SK-N-SH (cell line): ENCODE results near the gene KLHL13. TPM values are rescaled to one million over a fixed set of nuclear protein-coding genes. Genes with fewer than 3 reads are reported as not detected.

Experiments
- CTCF ChIA-PET: fragments of 300-600, 350-600 bp; formaldehyde crosslinking; extraction: SDS; loops from one replicate; lab custom pipeline; 2021; lab: Yijun Ruan, JAX
- POLR2A ChIA-PET: fragments of 350-600 bp; sonication (Branson Sonifier 250); formaldehyde crosslinking; extraction: SDS; loops from one replicate; lab custom pipeline; 2020; ENCODE audit warnings: antibody characterized with exemption, inconsistent platforms; lab: Yijun Ruan, JAX
- DNase-seq: peaks from one replicate; pipeline ENCODE4 v3.0.0; 2012
- H2AFZ ChIP-seq: fragments of 200-600 bp; sonication (generic); 2 replicates; pipeline ENCODE4 v1.8.1; 2016; ENCODE audit warnings: antibody characterized with exemption, mild to moderate bottlenecking, low read depth
- H3F3A ChIP-seq: fragments of 200-600 bp; sonication (generic); replicated peaks from 2 replicates; pipeline ENCODE3; 2016; ENCODE audit warnings: antibody characterized with exemption, mild to moderate bottlenecking; ENCODE audit not compliant: insufficient read depth
- H3K27ac ChIP-seq, 2 experiments: fragments of 200-500 bp in 1 of 2; fragments of 200-600 bp in 1 of 2; sonication (Bioruptor generic) in 1 of 2; sonication (generic), shearing (Covaris generic) in 1 of 2; 2 replicates each; pipeline versions ENCODE4 v1.5.1 to v1.6.1; 2014 to 2016; ENCODE audit warnings: low read depth in 2 of 2, inconsistent platforms in 1 of 2, low read length in 1 of 2, mild to moderate bottlenecking in 1 of 2, mixed read lengths in 1 of 2
- H3K27me3 ChIP-seq: fragments of 200-600 bp; sonication (generic), shearing (Covaris generic); 2 replicates; pipeline ENCODE4 v1.6.1; 2016; ENCODE audit warnings: mixed run types; ENCODE audit not compliant: insufficient read depth
- H3K36me3 ChIP-seq, 2 experiments: fragments of 200-500 bp in 1 of 2; fragments of 200-600 bp in 1 of 2; sonication (Bioruptor generic) in 1 of 2; sonication (generic) in 1 of 2; replicated peaks in 1 of 2; 2 replicates each; pipeline versions ENCODE3 to v1.5.1; 2014 to 2016; ENCODE audit warnings: low read length in 1 of 2, mild to moderate bottlenecking in 1 of 2; ENCODE audit not compliant: insufficient read depth in 2 of 2, control insufficient read depth in 1 of 2
- H3K4me1 ChIP-seq, 2 experiments: fragments of 200-500 bp in 1 of 2; fragments of 200-600 bp in 1 of 2; sonication (Bioruptor generic) in 1 of 2; sonication (generic), shearing (Covaris generic) in 1 of 2; 2 replicates each; pipeline versions ENCODE4 v1.5.1 to v1.6.1; 2014 to 2016; ENCODE audit warnings: low read depth in 1 of 2, low read length in 1 of 2, mixed run types in 1 of 2; ENCODE audit not compliant: insufficient read depth in 2 of 2, control insufficient read depth in 1 of 2
- H3K4me2 ChIP-seq: fragments of 200-600 bp; sonication (generic), shearing (Covaris generic); 2 replicates; pipeline ENCODE4 v1.6.1; 2017; ENCODE audit warnings: mixed run types
- H3K4me3 ChIP-seq, 2 experiments: fragments of 200-500 bp in 1 of 2; fragments of 200-600 bp in 1 of 2; sonication (Bioruptor generic) in 1 of 2; sonication (generic), shearing (Covaris generic) in 1 of 2; 2 replicates each; pipeline versions ENCODE4 v1.5.1 to v1.8.1; 2014 to 2016; ENCODE audit warnings: low read depth in 2 of 2, inconsistent platforms in 1 of 2, low read length in 1 of 2, mild to moderate bottlenecking in 1 of 2, mixed read lengths in 1 of 2, moderate library complexity in 1 of 2
- H3K79me2 ChIP-seq: fragments of 200-600 bp; sonication (generic); 2 replicates; pipeline ENCODE4 v1.8.1; 2017; ENCODE audit warnings: mild to moderate bottlenecking; ENCODE audit not compliant: insufficient read depth
- H3K9ac ChIP-seq: fragments of 200-600 bp; sonication (generic); 2 replicates; pipeline ENCODE4 v1.6.1; 2017; ENCODE audit warnings: mixed run types
- H3K9me2 ChIP-seq: fragments of 200-600 bp; sonication (generic); 2 replicates; pipeline ENCODE4 v1.6.1; 2017; ENCODE audit warnings: mixed run types
- H3K9me3 ChIP-seq: fragments of 200-600 bp; sonication (generic); 2 replicates; pipeline ENCODE4 v1.6.1; 2017; ENCODE audit warnings: mixed run types, mild to moderate bottlenecking, moderate library complexity
- H4K20me1 ChIP-seq: fragments of 200-600 bp; sonication (generic); 2 replicates; pipeline ENCODE4 v1.6.1; 2017; ENCODE audit warnings: mild to moderate bottlenecking, mixed run types; ENCODE audit not compliant: insufficient read depth
- CHD2 ChIP-seq: fragments of 150-350 bp; IDR thresholded peaks from 2 replicates; pipeline ENCODE4 v1.6.1; 2018; ENCODE audit warnings: low read length; ENCODE audit not compliant: partially characterized antibody
- FOSL2 ChIP-seq: IDR thresholded peaks from 2 replicates; pipeline ENCODE4 v1.4.0; 2012; ENCODE audit warnings: low read depth, mild to moderate bottlenecking, moderate library complexity, borderline replicate concordance
- FOXJ3 ChIP-seq: sonication (generic); formaldehyde crosslinking; IDR thresholded peaks from 2 replicates; pipeline ENCODE4 v1.5.1; 2020; ENCODE audit warnings: mild to moderate bottlenecking, missing genetic modification reagents
- GATA2 ChIP-seq: sonication (generic); formaldehyde crosslinking; IDR thresholded peaks from 2 replicates; pipeline ENCODE4 v1.5.0; 2020; ENCODE audit warnings: mild to moderate bottlenecking, missing genetic modification reagents
- MXI1 ChIP-seq: IDR thresholded peaks from 2 replicates; pipeline ENCODE4 v1.6.1; 2012; ENCODE audit warnings: mild to moderate bottlenecking, low read depth, low read length, improper control_type of control experiment
- NRF1 ChIP-seq: IDR thresholded peaks from 2 replicates; pipeline ENCODE4 v1.6.1; 2012; ENCODE audit warnings: low read depth, mild to moderate bottlenecking, low read length
- POLR2AphosphoS5 ChIP-seq: IDR thresholded peaks from 2 replicates; pipeline ENCODE4 v1.6.1; 2012; ENCODE audit warnings: low read depth, low read length
- RCOR1 ChIP-seq: fragments of 150-350 bp; IDR thresholded peaks from 2 replicates; pipeline ENCODE4 v1.6.1; 2017; ENCODE audit warnings: antibody characterized with exemption, low read length
- RFX5 ChIP-seq: IDR thresholded peaks from 2 replicates; pipeline ENCODE4 v1.6.1; 2012; ENCODE audit warnings: mild to moderate bottlenecking, improper control_type of control experiment, low read length
- RXRA ChIP-seq: IDR thresholded peaks from 2 replicates; pipeline ENCODE4 v1.4.0; 2012; ENCODE audit warnings: low read depth, mild to moderate bottlenecking, borderline replicate concordance
- SMC3 ChIP-seq: IDR thresholded peaks from 2 replicates; pipeline ENCODE4 v1.6.1; 2012; ENCODE audit warnings: low read depth, low read length, improper control_type of control experiment
- TAF1 ChIP-seq: IDR thresholded peaks from 2 replicates; pipeline ENCODE4 v1.6.1; 2012; ENCODE audit warnings: low read depth, mild to moderate bottlenecking, low read length, moderate library complexity, borderline replicate concordance
- TCF12 ChIP-seq: IDR thresholded peaks from 2 replicates; pipeline ENCODE4 v1.4.0; 2012
- YY1 ChIP-seq: IDR thresholded peaks from 2 replicates; pipeline ENCODE4 v1.4.0; 2012; ENCODE audit warnings: low read depth, mild to moderate bottlenecking
- WGBS: methylation state at CpG from one replicate; pipeline ENCODE4 v1.1.6; 2017; ENCODE audit warnings: low lambda C conversion rate; 5-methylcytosine and 5-hydroxymethylcytosine counted together
- polyA plus RNA-seq, 3 experiments: library from polyadenylated mRNA; depleted of rRNA; stranded (reverse); fragments of >200 nt; gene quantifications; 2 replicates each; pipeline ENCODE4 v1.2.3, GENCODE V29; 2012
- TF ChIP-seq, protein P1 (sequence below): IDR thresholded peaks from 2 replicates; pipeline ENCODE4 v1.6.1; 2012; ENCODE audit warnings: mild to moderate bottlenecking, low read depth, low read length, moderate library complexity
- TF ChIP-seq, protein P2 (sequence below): IDR thresholded peaks from 2 replicates; pipeline ENCODE4 v1.4.0; 2012; ENCODE audit warnings: low read depth, borderline replicate concordance
- TF ChIP-seq, protein P3 (sequence below): fragments of 150-350 bp; IDR thresholded peaks from 2 replicates; pipeline ENCODE4 v1.6.1; 2016; ENCODE audit warnings: mild to moderate bottlenecking, low read depth, low read length
- TF ChIP-seq, protein P4 (sequence below): fragments of 150-350 bp; IDR thresholded peaks from 2 replicates; pipeline ENCODE4 v1.6.1; 2017; ENCODE audit warnings: antibody characterized with exemption, low read length, low read depth, borderline replicate concordance
- TF ChIP-seq, protein P5 (sequence below): IDR thresholded peaks from 2 replicates; pipeline ENCODE4; 2012
- TF ChIP-seq, protein P6 (sequence below): IDR thresholded peaks from 2 replicates; pipeline ENCODE4 v1.4.0; 2012; ENCODE audit warnings: low read depth

The KLHL13 gene
- polyA plus RNA-seq, 1 of the 3 experiments (the other 2 are of a cell fraction), result 19.5 TPM

DNA sequence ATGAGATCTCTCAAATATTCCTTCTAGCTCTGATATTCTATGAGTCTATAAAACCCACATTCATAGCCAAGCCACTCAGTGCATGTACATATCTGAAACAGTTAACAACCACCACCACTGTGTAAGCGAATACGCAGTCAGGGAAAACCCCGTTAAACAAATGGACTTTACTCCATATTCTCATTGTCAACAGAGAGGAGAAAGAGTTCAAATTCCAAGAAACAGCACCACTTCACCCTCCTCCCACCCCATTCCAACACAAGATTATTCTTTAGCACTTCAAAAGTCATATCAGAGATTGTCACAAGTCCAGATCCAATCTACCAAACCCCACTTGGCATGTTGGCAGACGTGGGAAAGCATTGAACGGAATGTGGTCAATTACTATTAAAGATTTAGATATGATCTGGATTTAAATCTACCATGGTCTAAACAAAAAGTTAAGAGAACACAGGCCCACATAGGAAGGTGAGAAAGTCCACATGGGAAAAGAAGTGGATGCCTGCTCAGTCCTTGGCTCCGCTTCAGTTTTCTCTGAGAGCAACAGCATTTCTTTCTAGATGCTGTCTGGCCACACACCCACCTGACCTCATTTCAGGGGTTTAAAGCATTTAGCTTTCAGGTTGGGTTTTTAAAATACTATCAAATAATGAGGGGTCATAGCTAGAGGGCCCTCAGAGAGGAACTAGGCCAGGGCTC, 39.8 kb upstream of the KLHL13 start:
- H3K27me3 ChIP-seq, result no peaks in the 10 kb centered on the region
- no peak overlapping the region for H3K27ac ChIP-seq
- H3K9ac ChIP-seq, result no peak overlapping the region
- peaks cover 0 to 3% of the 10 kb centered on the region in 2 experiments; a peak in 1 of 4 replicates for H3K4me1 ChIP-seq
- H3K79me2 ChIP-seq, result no peaks in the 10 kb centered on the region
- TF ChIP-seq POLR2AphosphoS5 (no peak), CHD2 (no peak), MXI1 (no peak), RFX5 (no peak), RCOR1 (no peak), SMC3 (no peak), NRF1 (no peak), RXRA (no peak), FOSL2 (no peak), TAF1 (no peak), GATA2 (CRISPR knock-in tag) (no peak), TCF12 (no peak), YY1 (no peak), FOXJ3 (CRISPR knock-in tag) (no peak)
- TF ChIP-seq, protein P1, sequence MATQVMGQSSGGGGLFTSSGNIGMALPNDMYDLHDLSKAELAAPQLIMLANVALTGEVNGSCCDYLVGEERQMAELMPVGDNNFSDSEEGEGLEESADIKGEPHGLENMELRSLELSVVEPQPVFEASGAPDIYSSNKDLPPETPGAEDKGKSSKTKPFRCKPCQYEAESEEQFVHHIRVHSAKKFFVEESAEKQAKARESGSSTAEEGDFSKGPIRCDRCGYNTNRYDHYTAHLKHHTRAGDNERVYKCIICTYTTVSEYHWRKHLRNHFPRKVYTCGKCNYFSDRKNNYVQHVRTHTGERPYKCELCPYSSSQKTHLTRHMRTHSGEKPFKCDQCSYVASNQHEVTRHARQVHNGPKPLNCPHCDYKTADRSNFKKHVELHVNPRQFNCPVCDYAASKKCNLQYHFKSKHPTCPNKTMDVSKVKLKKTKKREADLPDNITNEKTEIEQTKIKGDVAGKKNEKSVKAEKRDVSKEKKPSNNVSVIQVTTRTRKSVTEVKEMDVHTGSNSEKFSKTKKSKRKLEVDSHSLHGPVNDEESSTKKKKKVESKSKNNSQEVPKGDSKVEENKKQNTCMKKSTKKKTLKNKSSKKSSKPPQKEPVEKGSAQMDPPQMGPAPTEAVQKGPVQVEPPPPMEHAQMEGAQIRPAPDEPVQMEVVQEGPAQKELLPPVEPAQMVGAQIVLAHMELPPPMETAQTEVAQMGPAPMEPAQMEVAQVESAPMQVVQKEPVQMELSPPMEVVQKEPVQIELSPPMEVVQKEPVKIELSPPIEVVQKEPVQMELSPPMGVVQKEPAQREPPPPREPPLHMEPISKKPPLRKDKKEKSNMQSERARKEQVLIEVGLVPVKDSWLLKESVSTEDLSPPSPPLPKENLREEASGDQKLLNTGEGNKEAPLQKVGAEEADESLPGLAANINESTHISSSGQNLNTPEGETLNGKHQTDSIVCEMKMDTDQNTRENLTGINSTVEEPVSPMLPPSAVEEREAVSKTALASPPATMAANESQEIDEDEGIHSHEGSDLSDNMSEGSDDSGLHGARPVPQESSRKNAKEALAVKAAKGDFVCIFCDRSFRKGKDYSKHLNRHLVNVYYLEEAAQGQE, result no peak
- TF ChIP-seq, protein P2, sequence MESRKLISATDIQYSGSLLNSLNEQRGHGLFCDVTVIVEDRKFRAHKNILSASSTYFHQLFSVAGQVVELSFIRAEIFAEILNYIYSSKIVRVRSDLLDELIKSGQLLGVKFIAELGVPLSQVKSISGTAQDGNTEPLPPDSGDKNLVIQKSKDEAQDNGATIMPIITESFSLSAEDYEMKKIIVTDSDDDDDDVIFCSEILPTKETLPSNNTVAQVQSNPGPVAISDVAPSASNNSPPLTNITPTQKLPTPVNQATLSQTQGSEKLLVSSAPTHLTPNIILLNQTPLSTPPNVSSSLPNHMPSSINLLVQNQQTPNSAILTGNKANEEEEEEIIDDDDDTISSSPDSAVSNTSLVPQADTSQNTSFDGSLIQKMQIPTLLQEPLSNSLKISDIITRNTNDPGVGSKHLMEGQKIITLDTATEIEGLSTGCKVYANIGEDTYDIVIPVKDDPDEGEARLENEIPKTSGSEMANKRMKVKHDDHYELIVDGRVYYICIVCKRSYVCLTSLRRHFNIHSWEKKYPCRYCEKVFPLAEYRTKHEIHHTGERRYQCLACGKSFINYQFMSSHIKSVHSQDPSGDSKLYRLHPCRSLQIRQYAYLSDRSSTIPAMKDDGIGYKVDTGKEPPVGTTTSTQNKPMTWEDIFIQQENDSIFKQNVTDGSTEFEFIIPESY, result no peak
- TF ChIP-seq, protein P3, sequence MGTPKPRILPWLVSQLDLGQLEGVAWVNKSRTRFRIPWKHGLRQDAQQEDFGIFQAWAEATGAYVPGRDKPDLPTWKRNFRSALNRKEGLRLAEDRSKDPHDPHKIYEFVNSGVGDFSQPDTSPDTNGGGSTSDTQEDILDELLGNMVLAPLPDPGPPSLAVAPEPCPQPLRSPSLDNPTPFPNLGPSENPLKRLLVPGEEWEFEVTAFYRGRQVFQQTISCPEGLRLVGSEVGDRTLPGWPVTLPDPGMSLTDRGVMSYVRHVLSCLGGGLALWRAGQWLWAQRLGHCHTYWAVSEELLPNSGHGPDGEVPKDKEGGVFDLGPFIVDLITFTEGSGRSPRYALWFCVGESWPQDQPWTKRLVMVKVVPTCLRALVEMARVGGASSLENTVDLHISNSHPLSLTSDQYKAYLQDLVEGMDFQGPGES, result no peak
- TF ChIP-seq, protein P4, sequence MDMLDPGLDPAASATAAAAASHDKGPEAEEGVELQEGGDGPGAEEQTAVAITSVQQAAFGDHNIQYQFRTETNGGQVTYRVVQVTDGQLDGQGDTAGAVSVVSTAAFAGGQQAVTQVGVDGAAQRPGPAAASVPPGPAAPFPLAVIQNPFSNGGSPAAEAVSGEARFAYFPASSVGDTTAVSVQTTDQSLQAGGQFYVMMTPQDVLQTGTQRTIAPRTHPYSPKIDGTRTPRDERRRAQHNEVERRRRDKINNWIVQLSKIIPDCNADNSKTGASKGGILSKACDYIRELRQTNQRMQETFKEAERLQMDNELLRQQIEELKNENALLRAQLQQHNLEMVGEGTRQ, result no peak
- TF ChIP-seq, protein P5, sequence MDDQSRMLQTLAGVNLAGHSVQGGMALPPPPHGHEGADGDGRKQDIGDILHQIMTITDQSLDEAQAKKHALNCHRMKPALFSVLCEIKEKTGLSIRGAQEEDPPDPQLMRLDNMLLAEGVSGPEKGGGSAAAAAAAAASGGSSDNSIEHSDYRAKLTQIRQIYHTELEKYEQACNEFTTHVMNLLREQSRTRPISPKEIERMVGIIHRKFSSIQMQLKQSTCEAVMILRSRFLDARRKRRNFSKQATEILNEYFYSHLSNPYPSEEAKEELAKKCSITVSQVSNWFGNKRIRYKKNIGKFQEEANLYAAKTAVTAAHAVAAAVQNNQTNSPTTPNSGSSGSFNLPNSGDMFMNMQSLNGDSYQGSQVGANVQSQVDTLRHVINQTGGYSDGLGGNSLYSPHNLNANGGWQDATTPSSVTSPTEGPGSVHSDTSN, result no peak
- TF ChIP-seq, protein P6, sequence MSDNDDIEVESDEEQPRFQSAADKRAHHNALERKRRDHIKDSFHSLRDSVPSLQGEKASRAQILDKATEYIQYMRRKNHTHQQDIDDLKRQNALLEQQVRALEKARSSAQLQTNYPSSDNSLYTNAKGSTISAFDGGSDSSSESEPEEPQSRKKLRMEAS, result no peak
- H2AFZ ChIP-seq, result no peak overlapping the region
- H3K4me3 ChIP-seq, result no peak overlapping the region
- H3F3A ChIP-seq, result no peaks in the 10 kb centered on the region
- H3K9me3 ChIP-seq, result no peaks in the 10 kb centered on the region
- H4K20me1 ChIP-seq, result no peaks in the 10 kb centered on the region
- POLR2A ChIA-PET, result no interaction called here
- CTCF ChIA-PET, result no interaction called here
- H3K9me2 ChIP-seq, result no peaks in the 10 kb centered on the region
- 81% methylated on average over 6 of the region's 6 CpGs for WGBS
- H3K36me3 ChIP-seq, result no peaks in the 10 kb centered on the region
- DNase-seq, result no peak
- no peak overlapping the region for H3K4me2 ChIP-seq
